SW 1271 (cell line): ENCODE measurements around the gene SLC25A11.

Experiments used
- DNase-seq, 2 experiments: peaks; one replicate each; lab custom pipeline; 2025; lab: John Stamatoyannopoulos, UW

Gene SLC25A11

GRCh38 chr17:4966844-4967538 is 27.1 kb upstream of the SLC25A11 start:
- peak; percentile 98 to 100 for DNase-seq

- no peak for DNase-seq
Measured at GRCh38 chr17:4965311-4965986, 25.6 kb upstream of the SLC25A11 start.

- no peak for DNase-seq
Measured at GRCh38 chr17:4960279-4960922, 20.6 kb upstream of the SLC25A11 start.

GRCh38 chr17:4959261-4959965 is 19.6 kb upstream of the SLC25A11 start:
- no peak for DNase-seq

GRCh38 chr17:4958102-4958501 is 18.3 kb upstream of the SLC25A11 start:
- no peak for DNase-seq

GRCh38 chr17:4956493-4957061 is 16.7 kb upstream of the SLC25A11 start:
- no peak for DNase-seq

- DNase-seq, result no peak
Measured at GRCh38 chr17:4955091-4955490, 15.2 kb upstream of the SLC25A11 start.

GRCh38 chr17:4953451-4953961 is 13.7 kb upstream of the SLC25A11 start:
- DNase-seq, result no peak

- no peak for DNase-seq
Measured at GRCh38 chr17:4951486-4951885, 11.6 kb upstream of the SLC25A11 start.

GRCh38 chr17:4950746-4951204 is 10.9 kb upstream of the SLC25A11 start, which contains the start of gene ENO3:
Gene ENO3, plus strand, starts transcription at chr17:4951119. Its CDS starts 711 bp downstream, at chr17:4951830.
- no peak for DNase-seq

GRCh38 chr17:4950075-4950745 is 10.4 kb upstream of the SLC25A11 start:
- DNase-seq, result peak in 1 of 2 experiments; percentile 47

GRCh38 chr17:4949321-4950074 is 9.7 kb upstream of the SLC25A11 start:
- peak; percentile 49 to 80 for DNase-seq

- peak; percentile 40 to 85 for DNase-seq
Measured at GRCh38 chr17:4948931-4949320, 9.1 kb upstream of the SLC25A11 start.

GRCh38 chr17:4948166-4948930 is 8.5 kb upstream of the SLC25A11 start, which contains the start of gene PFN1:
Gene PFN1, minus strand, starts transcription at chr17:4948530. Its CDS starts 136 bp downstream, at chr17:4948394.
- DNase-seq, result peak; percentile 69 to 85

- DNase-seq, result peak; percentile 27 to 59
Measured at GRCh38 chr17:4947411-4948165, 7.7 kb upstream of the SLC25A11 start.

- peak in 1 of 2 experiments; percentile 50 for DNase-seq
Measured at GRCh38 chr17:4947010-4947410, 7.2 kb upstream of the SLC25A11 start.

- no peak for DNase-seq
Measured at GRCh38 chr17:4946312-4946976, 6.6 kb upstream of the SLC25A11 start.

- no peak for DNase-seq
Measured at GRCh38 chr17:4945944-4946280, 6.1 kb upstream of the SLC25A11 start.
